Thyroid gland (tissue), 4 donors: ENCODE measurements around the gene KCTD10. TPM values are rescaled to one million over a fixed set of nuclear protein-coding genes. Genes with fewer than 3 reads are reported as not detected.

Experiments
- DNase-seq, 2 donors: peaks; one replicate each; pipeline ENCODE4 v3.0.0-alpha.2; 2019
- H3K27ac ChIP-seq, 3 donors: fragments of 200-600 bp; sonication (generic); 1 replicate in 2 of 3; 2 replicates in 1 of 3; pipeline ENCODE4 v1.5.1; 2016 to 2019; ENCODE audit warnings: mild to moderate bottlenecking in 1 of 3, moderate library complexity in 1 of 3
- H3K27me3 ChIP-seq: fragments of 200-600 bp; sonication (generic); one replicate; pipeline ENCODE4 v1.5.1; 2019
- H3K36me3 ChIP-seq, 2 donors: fragments of 200-600 bp; sonication (generic); one replicate each; pipeline ENCODE4 v1.5.1; 2016 to 2019
- H3K4me1 ChIP-seq, 2 donors: fragments of 200-600 bp; sonication (generic); one replicate each; pipeline ENCODE4 v1.5.1; 2017 to 2019
- H3K4me3 ChIP-seq, 3 donors: fragments of 200-600 bp; sonication (generic); replicated peaks in 1 of 3; 1 replicate in 2 of 3; 2 replicates in 1 of 3; pipeline ENCODE4 v1.5.1; 2016; ENCODE audit warnings: mild to moderate bottlenecking in 1 of 3
- H3K9me3 ChIP-seq: fragments of 200-600 bp; sonication (generic); one replicate; pipeline ENCODE4 v1.5.1; 2017
- POLR2A ChIP-seq, 2 donors: fragments of 450-650 bp; IDR thresholded peaks; one replicate each; pipeline ENCODE4 v1.6.1; 2017; ENCODE audit warnings: antibody characterized with exemption in 2 of 2, mild to moderate bottlenecking in 2 of 2, moderate library complexity in 1 of 2
- WGBS, 2 donors: methylation state at CpG; one replicate each; pipeline ENCODE4 v1.1.5; 2017; 5-methylcytosine and 5-hydroxymethylcytosine counted together
- intact Hi-C: fragments of 100-400 bp; cut with DNase I; formaldehyde crosslinking; loops from one replicate; pipeline ENCODE4 v1.15.1; 2023
- total RNA-seq, 4 donors: library from RNA; depleted of rRNA; stranded (reverse); fragments of >200 nt; gene quantifications; one replicate each; pipeline ENCODE4 v1.2.3, GENCODE V29; 2016
- TF ChIP-seq, protein P1 (sequence below), 6 experiments: fragments of 200-600 bp in 3 of 6; fragments of 450-650 bp in 3 of 6; sonication (generic) in 3 of 6; IDR thresholded peaks; one replicate each; pipeline ENCODE4 v1.5.1; 2016 to 2019; ENCODE audit warnings: antibody characterized with exemption in 6 of 6, mild to moderate bottlenecking in 2 of 6, inconsistent platforms in 1 of 6, moderate library complexity in 1 of 6

KCTD10 gene
- total RNA-seq, 4 donors from 2014 or later, result 70.3 to 149 (median 85.4) TPM

DNA sequence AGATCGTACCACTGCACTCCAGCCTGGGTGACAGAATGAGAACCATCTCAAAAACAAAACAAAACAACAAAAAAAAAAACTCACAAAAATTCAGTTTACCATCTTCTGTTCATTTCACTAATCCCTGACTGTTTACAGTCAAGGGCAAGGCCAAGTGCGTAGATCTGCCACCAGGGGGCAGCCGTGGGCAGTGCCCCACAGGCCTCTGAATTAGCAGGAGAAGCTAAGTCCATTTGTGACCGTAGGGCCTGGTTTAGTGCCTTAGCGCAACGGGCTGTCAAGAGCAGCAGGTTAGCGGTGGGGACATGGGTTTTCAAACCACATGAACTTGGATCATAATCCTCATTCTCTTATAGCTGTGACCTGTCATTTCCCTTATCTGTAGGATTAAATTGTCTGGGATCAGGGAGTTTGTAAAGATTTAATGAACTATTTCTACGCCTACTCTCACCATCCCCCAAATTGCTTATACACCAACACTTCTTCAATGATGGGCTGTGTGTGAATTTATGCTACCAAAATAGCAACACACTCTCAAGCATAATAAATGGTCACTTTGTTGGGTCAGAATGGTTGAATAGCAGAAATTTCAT, 49.0 kb downstream of the KCTD10 start:
- TF ChIP-seq POLR2A (IDR thresholded peaks at IDR 0.05), result no peak
- TF ChIP-seq, protein P1, sequence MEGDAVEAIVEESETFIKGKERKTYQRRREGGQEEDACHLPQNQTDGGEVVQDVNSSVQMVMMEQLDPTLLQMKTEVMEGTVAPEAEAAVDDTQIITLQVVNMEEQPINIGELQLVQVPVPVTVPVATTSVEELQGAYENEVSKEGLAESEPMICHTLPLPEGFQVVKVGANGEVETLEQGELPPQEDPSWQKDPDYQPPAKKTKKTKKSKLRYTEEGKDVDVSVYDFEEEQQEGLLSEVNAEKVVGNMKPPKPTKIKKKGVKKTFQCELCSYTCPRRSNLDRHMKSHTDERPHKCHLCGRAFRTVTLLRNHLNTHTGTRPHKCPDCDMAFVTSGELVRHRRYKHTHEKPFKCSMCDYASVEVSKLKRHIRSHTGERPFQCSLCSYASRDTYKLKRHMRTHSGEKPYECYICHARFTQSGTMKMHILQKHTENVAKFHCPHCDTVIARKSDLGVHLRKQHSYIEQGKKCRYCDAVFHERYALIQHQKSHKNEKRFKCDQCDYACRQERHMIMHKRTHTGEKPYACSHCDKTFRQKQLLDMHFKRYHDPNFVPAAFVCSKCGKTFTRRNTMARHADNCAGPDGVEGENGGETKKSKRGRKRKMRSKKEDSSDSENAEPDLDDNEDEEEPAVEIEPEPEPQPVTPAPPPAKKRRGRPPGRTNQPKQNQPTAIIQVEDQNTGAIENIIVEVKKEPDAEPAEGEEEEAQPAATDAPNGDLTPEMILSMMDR (IDR thresholded peaks at IDR 0.05), result peak; percentile 87 to 98 (median 96)
- DNase-seq, result peak; percentile 82 to 86
- Histone ChIP-seq H3K27ac (no peak overlapping the region), H3K36me3 (no peaks in the 10 kb centered on the region), H3K4me3 (no peak overlapping the region), H3K4me1 (peaks cover 3 to 8% of the 10 kb centered on the region in 2 donors), H3K27me3 (no peaks in the 10 kb centered on the region), H3K9me3 (no peaks in the 10 kb centered on the region)
- intact Hi-C loops, result loop anchor here (10.0 kb wide), 1 partner anchor 167 kb away; no protein-coding TSS in a partner anchor
- WGBS, 2 donors, result 18 to 20% methylated on average over 7 to 8 of the region's 8 CpGs

- H3K27ac ChIP-seq, result no peak overlapping the region
- H3K4me1 ChIP-seq, result no peaks in the 10 kb centered on the region
- H3K9me3 ChIP-seq, result no peaks in the 10 kb centered on the region
- no peak for DNase-seq
- intact Hi-C loops, result loop anchor here (5.0 to 10.0 kb wide), 2 partner anchors 171 to 349 kb away; no protein-coding TSS in a partner anchor
- TF ChIP-seq, protein P1 (IDR thresholded peaks at IDR 0.05), result no peak
- no peak for TF ChIP-seq POLR2A (IDR thresholded peaks at IDR 0.05)
- no peaks in the 10 kb centered on the region for H3K36me3 ChIP-seq
- 85 to 90% methylated on average over 9 of the region's 9 CpGs for WGBS, 2 donors
- no peaks in the 10 kb centered on the region for H3K27me3 ChIP-seq
- H3K4me3 ChIP-seq, result no peak overlapping the region
Measured at GRCh38 chr12:109423392-109423791, 53.7 kb downstream of the KCTD10 start.

DNA sequence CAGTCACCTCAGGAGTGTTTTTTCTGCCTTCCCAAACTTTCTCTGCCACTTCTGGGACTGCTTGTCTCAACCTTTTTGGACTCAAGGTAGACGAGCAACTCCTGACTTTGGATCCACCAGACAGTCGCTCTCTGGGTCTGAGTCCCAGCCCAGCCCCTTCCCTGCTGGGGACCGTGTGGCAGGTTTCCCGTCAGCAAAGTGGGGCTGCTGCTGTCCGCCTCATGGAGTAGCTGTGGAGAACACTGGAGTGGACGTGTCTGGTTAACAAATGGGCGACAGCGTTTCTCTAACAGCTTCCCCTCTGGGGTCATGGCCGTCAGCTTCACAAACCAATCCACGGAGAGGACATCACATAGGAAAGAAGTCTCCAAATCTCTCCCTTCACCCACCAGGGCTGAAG, 54.8 kb downstream of the KCTD10 start:
- DNase-seq, result no peak
- Histone ChIP-seq H3K4me1 (no peaks in the 10 kb centered on the region), H3K36me3 (no peaks in the 10 kb centered on the region), H3K27ac (no peak overlapping the region), H3K27me3 (no peaks in the 10 kb centered on the region), H3K9me3 (no peaks in the 10 kb centered on the region), H3K4me3 (no peak overlapping the region)
- 30 to 46% methylated on average over 9 to 10 of the region's 10 CpGs for WGBS, 2 donors
- intact Hi-C loops, result loop anchor here (5.0 to 10.0 kb wide), 2 partner anchors 173 to 350 kb away; no protein-coding TSS in a partner anchor
- TF ChIP-seq, protein P1 (IDR thresholded peaks at IDR 0.05), result no peak
- TF ChIP-seq POLR2A (IDR thresholded peaks at IDR 0.05), result no peak

- 56 to 60% methylated on average over 8 of the region's 8 CpGs for WGBS, 2 donors
- intact Hi-C loops, result loop anchor here (5.0 to 10.0 kb wide), 2 partner anchors 173 to 351 kb away; no protein-coding TSS in a partner anchor
Measured at GRCh38 chr12:109421355-109422087, 55.6 kb downstream of the KCTD10 start.

More at GRCh38 chr12:109421355-109422087, 55.6 kb downstream of the KCTD10 start:
- no peak for DNase-seq
- no peaks in the 10 kb centered on the region for H3K27me3 ChIP-seq
- TF ChIP-seq, protein P1 (IDR thresholded peaks at IDR 0.05), result no peak
- no peak for TF ChIP-seq POLR2A (IDR thresholded peaks at IDR 0.05)
- no peak overlapping the region for H3K27ac ChIP-seq
- H3K9me3 ChIP-seq, result no peaks in the 10 kb centered on the region
- no peaks in the 10 kb centered on the region for H3K36me3 ChIP-seq
- H3K4me3 ChIP-seq, result no peak overlapping the region
- no peaks in the 10 kb centered on the region for H3K4me1 ChIP-seq
